B cell (primary cell): ENCODE data around the gene RBMS3.

Experiments
- EZH2 ChIP-seq: IDR thresholded peaks from 2 replicates; pipeline ENCODE4 v1.6.1; 2012; ENCODE audit warnings: borderline replicate concordance, low read depth, mild to moderate bottlenecking, moderate library complexity, low read length; ENCODE audit not compliant: insufficient read depth, poor library complexity, severe bottlenecking
- TF ChIP-seq, protein P1 (sequence below): fragments of 200-600 bp; IDR thresholded peaks from one replicate; pipeline ENCODE4 v1.8.0; 2022; ENCODE audit warnings: antibody characterized with exemption, mild to moderate bottlenecking

DNA sequence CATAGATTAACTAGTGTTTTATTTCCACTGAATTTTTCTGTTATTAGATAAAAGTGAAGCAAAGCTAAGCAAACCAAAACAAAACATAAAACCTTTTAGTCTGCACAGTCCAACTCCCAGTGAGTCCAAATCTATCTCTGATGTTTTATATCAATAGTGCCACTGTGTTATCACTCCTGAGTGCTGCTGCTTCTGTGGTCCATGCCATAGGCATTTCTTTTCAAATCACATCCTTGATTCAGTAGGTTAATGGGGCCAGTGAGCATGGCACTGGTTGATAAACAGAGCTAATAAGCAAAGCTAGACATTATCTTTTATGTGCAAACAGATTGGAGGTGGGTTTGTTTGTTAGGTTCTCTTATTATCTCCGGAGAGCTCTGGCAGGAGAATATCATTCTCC is 30.0 kb downstream of the RBMS3 start:
- TF ChIP-seq, protein P1, sequence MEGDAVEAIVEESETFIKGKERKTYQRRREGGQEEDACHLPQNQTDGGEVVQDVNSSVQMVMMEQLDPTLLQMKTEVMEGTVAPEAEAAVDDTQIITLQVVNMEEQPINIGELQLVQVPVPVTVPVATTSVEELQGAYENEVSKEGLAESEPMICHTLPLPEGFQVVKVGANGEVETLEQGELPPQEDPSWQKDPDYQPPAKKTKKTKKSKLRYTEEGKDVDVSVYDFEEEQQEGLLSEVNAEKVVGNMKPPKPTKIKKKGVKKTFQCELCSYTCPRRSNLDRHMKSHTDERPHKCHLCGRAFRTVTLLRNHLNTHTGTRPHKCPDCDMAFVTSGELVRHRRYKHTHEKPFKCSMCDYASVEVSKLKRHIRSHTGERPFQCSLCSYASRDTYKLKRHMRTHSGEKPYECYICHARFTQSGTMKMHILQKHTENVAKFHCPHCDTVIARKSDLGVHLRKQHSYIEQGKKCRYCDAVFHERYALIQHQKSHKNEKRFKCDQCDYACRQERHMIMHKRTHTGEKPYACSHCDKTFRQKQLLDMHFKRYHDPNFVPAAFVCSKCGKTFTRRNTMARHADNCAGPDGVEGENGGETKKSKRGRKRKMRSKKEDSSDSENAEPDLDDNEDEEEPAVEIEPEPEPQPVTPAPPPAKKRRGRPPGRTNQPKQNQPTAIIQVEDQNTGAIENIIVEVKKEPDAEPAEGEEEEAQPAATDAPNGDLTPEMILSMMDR: no peak
- TF ChIP-seq EZH2: no peak
